ENCODE measurements around the gene NIT1.

NIT1 gene, protein sequence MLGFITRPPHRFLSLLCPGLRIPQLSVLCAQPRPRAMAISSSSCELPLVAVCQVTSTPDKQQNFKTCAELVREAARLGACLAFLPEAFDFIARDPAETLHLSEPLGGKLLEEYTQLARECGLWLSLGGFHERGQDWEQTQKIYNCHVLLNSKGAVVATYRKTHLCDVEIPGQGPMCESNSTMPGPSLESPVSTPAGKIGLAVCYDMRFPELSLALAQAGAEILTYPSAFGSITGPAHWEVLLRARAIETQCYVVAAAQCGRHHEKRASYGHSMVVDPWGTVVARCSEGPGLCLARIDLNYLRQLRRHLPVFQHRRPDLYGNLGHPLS

DNA sequence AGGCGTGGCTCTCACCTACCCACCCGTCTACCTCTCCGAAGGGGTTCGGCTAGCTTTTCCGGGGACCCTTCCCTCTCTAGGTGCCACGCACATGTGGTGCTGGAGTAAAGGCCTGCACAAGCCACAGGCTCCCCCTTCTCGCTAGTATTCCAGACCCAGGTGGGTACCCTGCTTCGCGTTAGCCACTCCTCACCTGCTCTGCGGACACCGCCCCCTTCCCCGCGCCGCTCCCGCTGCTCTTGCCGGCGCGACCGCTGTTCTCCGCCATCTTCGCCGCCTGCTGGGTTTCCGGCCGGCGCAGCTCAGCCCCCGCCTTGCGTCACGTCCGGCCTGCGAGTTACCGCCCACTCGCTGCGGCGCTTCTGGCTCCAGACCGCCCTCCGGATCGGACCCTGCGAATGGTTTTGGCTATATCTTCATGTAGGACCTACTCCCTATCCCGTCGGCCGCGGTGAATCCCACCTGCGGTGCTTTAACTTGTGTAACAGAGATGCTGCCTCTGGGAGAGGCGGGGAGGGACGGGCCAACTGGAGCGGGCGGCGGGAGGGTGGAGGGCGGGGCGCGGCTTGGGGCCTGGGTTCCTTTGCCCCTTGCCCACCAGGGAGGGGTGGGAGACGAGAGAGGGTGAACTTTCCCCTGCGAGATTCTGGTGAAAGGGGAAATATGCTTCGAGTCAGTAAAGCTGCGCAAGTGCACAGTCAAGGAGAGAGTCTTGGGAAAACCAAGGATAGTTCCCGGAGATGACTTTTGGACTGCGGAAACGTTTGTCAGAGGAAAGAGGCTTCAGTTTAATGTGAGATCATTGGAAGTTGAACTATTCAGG is at the start of gene NIT1, which contains the start of gene PFDN2:
Gene NIT1, plus strand, starts transcription at position 347 of the 823 bp plus-strand sequence. Its CDS starts 72 bp downstream, at position 419.
Gene PFDN2, minus strand, starts transcription at position 279 of the 823 bp plus-strand sequence. Its CDS starts 11 bp downstream, at position 268.
- peak within 1 kb of the TSS; percentile 99 for H3K4me3 ChIP-seq (ENCODE audit: control insufficient read depth, low read depth, low read length)
- TF ChIP-seq, protein P1, sequence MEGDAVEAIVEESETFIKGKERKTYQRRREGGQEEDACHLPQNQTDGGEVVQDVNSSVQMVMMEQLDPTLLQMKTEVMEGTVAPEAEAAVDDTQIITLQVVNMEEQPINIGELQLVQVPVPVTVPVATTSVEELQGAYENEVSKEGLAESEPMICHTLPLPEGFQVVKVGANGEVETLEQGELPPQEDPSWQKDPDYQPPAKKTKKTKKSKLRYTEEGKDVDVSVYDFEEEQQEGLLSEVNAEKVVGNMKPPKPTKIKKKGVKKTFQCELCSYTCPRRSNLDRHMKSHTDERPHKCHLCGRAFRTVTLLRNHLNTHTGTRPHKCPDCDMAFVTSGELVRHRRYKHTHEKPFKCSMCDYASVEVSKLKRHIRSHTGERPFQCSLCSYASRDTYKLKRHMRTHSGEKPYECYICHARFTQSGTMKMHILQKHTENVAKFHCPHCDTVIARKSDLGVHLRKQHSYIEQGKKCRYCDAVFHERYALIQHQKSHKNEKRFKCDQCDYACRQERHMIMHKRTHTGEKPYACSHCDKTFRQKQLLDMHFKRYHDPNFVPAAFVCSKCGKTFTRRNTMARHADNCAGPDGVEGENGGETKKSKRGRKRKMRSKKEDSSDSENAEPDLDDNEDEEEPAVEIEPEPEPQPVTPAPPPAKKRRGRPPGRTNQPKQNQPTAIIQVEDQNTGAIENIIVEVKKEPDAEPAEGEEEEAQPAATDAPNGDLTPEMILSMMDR (IDR thresholded peaks at IDR 0.05; ENCODE audit: control insufficient read depth, insufficient read depth, low read depth, low read length, missing control alignments), result no peak
- no peak for DNase-seq (ENCODE audit: low read depth)

DNA sequence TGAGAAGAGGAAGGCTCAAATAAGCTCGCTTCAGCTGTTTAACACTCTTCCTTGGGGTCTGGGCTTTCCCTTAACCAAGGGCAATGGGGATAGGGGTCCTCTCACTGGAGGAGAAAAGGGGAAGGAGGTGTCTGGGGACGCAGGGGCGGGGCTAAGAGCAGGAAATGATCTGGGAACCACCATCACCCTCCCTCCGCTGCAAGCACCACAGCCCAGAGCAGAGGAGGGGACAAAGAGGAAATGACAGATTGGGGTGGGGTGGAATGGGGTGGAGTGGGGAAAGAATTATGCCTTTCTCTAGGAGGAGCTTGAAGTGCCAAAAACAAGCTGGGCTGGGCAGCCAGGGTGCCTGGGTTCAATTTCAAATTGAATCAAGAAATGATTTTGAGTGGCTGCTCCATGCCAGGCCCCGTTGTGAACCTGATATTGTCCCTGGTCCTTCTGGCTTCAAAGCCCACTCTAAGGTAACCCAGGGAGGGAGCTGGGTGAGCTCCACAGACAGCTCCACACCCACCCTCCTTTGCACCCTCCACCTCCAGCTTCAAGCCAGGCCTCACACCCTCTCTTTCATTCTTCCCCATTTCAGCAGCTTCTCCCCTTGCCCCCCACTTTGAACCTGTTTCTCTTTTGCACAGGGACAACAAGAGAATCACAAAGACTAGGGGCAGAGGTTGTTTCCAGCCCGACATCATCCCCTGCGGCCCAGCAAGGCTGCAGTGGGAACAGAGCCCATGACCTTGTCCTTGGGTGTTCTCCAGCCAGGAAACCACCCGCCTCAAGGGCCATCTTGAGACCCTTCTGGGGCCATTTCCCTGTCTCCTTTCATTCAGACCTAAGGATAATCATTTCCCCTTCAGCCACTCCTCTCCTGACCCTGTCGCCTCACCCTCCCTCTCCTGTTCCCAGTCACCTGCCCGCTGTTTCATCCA is 49.3 kb upstream of the NIT1 start:
- TF ChIP-seq, protein P1 (IDR thresholded peaks at IDR 0.05; ENCODE audit: control insufficient read depth, insufficient read depth, low read depth, low read length, missing control alignments), result no peak
- H3K4me3 ChIP-seq (ENCODE audit: control insufficient read depth, low read depth, low read length), result no peak overlapping the region
- DNase-seq (ENCODE audit: low read depth), result no peak

DNA sequence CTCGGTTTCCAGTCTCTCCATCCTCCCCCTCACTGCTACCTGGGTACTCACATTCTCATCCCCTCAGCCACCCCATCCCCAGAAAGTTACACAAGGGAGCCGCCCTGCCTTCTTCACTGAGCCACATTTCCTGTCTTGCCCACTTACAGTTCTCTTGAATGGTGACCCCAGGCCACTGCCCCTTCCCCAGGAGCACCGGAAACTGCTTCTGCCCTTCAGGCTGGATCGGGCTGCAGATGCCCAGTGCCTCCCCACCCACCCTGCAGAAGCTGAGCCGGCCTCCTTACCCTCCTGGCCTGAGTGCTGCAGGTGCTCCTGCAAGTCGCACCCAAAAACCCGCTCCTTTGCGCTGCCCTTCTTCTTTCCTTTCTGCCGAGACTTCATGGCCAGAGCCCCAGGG is 48.7 kb upstream of the NIT1 start:
- no peak for DNase-seq (ENCODE audit: low read depth)
- TF ChIP-seq, protein P1 (IDR thresholded peaks at IDR 0.05; ENCODE audit: control insufficient read depth, insufficient read depth, low read depth, low read length, missing control alignments), result no peak
- no peak overlapping the region for H3K4me3 ChIP-seq (ENCODE audit: control insufficient read depth, low read depth, low read length)

DNA sequence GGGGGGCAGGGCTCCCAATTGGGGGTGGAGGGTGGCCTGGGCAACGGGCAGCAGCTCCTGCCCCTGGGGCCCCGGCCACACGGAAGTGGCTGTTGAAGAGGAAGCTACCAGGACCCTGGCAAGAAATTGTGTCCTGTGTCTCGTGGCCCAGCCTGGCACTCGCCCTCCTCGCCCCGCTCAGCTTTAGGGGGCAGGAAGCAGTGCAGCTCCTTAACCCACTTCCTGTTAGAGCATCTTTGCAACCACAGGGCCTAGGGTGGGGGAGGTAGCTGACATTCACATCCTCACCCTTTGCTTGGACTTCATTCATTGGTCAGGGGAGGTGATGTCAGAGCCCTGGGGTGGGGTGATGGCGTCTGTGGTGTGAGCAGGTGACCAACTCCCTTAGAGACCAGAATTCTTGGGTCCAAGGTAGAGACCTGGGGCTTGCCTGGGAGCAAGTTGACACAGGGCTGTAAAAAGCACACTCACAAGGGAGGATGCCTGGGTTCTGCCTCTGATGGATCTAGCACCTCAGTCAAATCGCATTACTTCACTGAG is 48.1 kb upstream of the NIT1 start, which contains the start of gene ARHGAP30:
Gene ARHGAP30, minus strand, starts transcription at position 161 of the 540 bp plus-strand sequence. CDS start 267 bp downstream, outside the sequence.
- TF ChIP-seq, protein P1 (IDR thresholded peaks at IDR 0.05; ENCODE audit: control insufficient read depth, insufficient read depth, low read depth, low read length, missing control alignments), result no peak
- H3K4me3 ChIP-seq (ENCODE audit: control insufficient read depth, low read depth, low read length), result no peak within 1 kb of the TSS
- no peak for DNase-seq (ENCODE audit: low read depth)

DNA sequence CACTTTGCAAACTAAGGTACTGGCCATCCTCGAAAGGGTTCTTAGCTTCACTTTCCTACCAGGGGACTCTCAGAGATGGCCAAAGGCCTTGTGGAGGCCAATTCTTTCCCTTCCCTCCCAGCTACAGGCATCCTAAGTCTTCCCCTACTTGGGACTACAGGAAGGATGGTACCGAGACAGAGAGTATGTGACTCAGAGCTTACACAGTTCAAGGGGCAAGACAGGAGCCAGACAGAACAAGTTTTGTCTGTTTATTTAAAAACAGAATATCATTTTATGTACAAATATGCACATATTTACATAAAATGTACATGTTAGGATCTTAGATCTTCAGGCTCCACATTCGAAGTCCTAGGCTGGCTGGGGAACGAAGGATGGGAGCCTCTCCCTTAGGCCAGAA is 47.1 kb upstream of the NIT1 start:
- H3K4me3 ChIP-seq (ENCODE audit: control insufficient read depth, low read depth, low read length), result no peak overlapping the region
- DNase-seq (ENCODE audit: low read depth), result no peak
- TF ChIP-seq, protein P1 (IDR thresholded peaks at IDR 0.05; ENCODE audit: control insufficient read depth, insufficient read depth, low read depth, low read length, missing control alignments), result no peak

Data from AG09309 (cell line).